Epithelial cell of esophagus (primary cell): ENCODE data around the gene ARFGAP2.

Source experiments
- DNase-seq: peaks from one replicate; pipeline ENCODE4 v3.0.0; 2010; ENCODE audit warnings: low read depth
- H3K4me3 ChIP-seq: 2 replicates; pipeline ENCODE4 v1.5.1; 2011; ENCODE audit warnings: mild to moderate bottlenecking, low read length, control low read depth
- CTCF ChIP-seq: IDR thresholded peaks from 2 replicates; pipeline ENCODE4 v1.5.1; 2011; ENCODE audit warnings: low read depth, mild to moderate bottlenecking, low read length, control low read depth, inconsistent platforms; ENCODE audit not compliant: insufficient read depth; ENCODE audit errors: missing control alignments

Gene ARFGAP2

GRCh38 chr11:47181271-47181670 is 4.6 kb upstream of the ARFGAP2 start:
- TF ChIP-seq CTCF: no peak
- no peak overlapping the region for H3K4me3 ChIP-seq
- no peak for DNase-seq

GRCh38 chr11:47180006-47180787 is 3.5 kb upstream of the ARFGAP2 start:
- no peak for TF ChIP-seq CTCF
- no peak overlapping the region for H3K4me3 ChIP-seq
- no peak for DNase-seq

GRCh38 chr11:47179655-47179991 is 2.9 kb upstream of the ARFGAP2 start:
- TF ChIP-seq CTCF: peak; percentile 69
- peak; percentile 53 for DNase-seq

GRCh38 chr11:47178737-47179654 is 2.3 kb upstream of the ARFGAP2 start:
- no peak for TF ChIP-seq CTCF
- DNase-seq: no peak
- no peak overlapping the region for H3K4me3 ChIP-seq

More at GRCh38 chr11:47179655-47179991, 2.9 kb upstream of the ARFGAP2 start:
- no peak overlapping the region for H3K4me3 ChIP-seq

GRCh38 chr11:47178316-47178715 is 1.6 kb upstream of the ARFGAP2 start:
- no peak overlapping the region for H3K4me3 ChIP-seq
- DNase-seq: no peak
- TF ChIP-seq CTCF: no peak

GRCh38 chr11:47177846-47178245 is 1.2 kb upstream of the ARFGAP2 start:
- TF ChIP-seq CTCF: no peak
- DNase-seq: no peak
- no peak overlapping the region for H3K4me3 ChIP-seq
